ENCODE results near the gene SCAPER.

Gene SCAPER

GRCh38 chr15:76390571-76390970 is 514.6 kb downstream of the SCAPER start:
- DNase-seq: no peak

GRCh38 chr15:76386926-76387325 is 518.2 kb downstream of the SCAPER start:
- DNase-seq: no peak

DNA sequence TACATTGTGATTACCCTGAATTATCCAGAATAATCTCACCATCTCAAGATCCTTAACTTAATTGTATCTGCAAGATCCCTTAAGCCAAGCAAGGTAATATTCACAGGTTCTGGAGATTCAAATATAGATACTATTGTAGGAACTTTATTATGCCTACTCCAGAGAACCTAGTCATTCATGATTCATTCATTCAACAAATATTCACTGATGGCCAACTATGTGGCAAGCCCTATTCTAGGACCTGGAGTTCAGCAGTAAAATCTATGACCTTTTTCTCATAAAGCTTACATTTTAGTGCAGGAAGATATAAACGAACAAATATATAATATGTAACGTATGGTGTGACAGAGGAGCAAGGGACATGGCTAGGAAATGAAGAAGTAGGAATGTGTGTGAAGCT is 519.0 kb downstream of the SCAPER start:
- no peak for DNase-seq

DNA sequence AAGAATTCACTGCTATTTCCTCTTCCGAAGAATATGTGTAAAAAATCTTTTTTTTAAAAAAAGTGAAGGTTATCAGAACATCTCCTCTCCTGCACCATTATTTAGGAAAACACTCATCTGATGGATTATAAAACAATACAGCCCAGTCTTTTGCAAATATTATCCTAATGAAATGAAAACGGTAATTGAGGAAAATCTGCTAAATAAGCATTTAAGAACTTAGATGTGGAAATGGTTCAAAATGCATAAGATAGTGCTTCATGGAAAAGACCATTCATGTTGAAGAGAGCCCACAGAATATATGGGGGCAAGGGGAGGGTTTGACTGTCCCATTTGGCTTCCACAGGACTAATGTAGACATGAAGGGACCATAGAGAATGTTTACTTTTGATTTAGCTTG is 520.7 kb downstream of the SCAPER start:
- DNase-seq: no peak

DNA sequence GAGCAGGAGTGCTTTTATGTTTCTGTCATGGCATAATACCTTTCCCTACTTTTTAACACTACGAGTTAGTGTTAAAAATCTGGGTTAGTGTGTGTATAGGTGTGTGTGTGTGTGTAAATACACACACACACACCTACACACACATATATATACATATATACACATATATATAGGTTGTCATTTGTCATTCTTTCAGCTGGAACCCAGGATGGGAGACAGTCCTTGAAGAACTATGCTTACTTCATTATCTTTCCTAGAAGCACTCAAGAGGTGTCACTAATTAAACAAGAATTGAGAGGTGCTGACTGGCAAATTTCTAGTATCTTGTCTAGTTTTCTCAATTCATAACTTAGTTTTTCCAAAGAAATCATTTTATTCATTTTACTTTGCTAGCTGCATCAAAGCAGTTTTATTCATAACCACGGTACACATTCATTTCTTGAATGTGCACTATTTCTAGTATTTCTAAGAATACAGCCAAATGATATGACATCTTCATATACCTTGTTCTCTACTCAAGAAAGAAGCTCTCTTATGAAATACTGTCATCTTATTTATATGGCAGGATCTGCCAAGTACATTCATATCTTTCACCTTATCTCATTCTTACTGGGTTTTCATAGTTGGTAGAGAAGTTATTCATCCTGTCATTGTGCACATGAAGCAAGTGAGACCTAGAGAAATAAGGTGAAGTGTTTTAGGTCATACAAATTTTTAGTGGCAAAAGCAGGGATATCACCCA is 522.0 kb downstream of the SCAPER start:
- DNase-seq: no peak

DNA sequence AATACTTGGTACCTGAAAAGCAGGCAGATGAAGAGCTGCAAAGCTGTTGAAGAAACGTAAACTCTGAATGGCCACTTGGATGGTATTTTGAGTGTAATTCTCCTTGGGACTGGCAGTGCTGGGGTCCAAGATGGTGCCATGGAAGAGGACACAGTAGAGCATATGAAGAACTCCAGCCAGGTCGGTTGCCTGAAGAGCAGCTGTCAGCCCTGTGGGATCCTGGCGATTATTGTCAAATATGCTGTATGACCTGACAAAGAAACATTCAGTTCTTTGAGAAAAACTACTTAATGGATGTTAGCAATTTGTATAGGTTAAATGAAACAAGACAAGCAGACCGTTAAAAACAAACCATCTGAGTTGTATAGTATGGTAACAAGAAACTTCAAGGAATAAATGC is 523.8 kb downstream of the SCAPER start:
- no peak for DNase-seq

DNA sequence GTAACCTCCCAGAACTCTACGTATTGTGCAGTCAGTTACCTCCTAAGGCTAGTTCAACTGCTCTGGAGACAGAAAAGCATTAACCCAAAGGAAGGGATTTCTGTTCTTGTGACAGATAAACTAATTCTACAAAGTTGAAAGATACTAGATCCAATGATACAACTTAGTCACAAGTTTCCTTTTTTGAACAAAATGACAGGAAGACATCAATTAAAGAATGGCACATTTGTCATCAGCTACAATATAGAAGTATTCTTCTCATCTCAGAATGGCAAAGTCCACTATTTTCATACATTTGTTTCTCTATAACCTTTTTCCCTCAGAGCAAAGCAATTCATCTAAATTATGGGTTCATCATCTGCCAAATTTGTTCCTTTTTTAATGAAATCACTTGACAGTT is 524.9 kb downstream of the SCAPER start:
- no peak for DNase-seq

GRCh38 chr15:76378691-76379090 is 526.4 kb downstream of the SCAPER start:
- no peak for DNase-seq

GRCh38 chr15:76377751-76378150 is 527.4 kb downstream of the SCAPER start:
- no peak for DNase-seq

DNA sequence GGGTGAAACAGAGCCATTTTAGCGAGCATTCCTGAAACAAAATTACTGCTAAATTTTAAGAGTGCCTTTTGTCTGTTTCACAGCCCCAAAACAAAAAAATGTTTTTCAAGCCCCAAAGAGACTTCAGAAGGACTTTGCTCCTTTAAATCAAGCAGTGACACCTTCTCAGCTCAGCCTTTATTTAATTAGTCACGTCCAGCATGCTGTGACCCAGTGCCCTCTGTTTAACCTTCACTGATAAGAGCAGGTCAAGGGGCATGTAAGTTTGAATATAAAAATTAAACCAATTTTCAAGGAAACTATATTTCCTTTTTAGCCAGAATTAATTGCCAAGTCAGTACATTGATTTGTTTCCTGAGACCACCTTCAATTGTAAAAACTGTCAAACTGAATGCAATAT is 527.9 kb downstream of the SCAPER start:
- no peak for DNase-seq

DNA sequence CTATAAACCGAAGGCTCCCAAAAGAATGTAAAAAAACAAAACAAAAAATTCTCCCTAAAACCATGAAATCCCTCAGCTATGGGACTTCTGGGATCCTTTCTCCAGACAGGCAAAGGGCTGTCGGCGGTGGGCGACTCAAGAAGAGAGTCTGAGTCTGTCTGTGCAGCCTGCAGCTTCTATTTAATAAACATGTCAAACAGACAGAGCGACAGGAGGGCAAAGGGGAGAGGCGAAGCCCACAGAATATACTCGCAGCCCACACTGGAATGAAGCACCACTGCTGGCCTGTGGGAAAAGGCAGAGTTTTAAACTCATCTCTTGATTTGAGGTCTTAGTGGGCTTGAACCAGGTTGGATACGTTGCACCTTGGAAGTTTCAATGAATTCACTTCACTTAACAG is 528.3 kb downstream of the SCAPER start:
- no peak for DNase-seq

DNA sequence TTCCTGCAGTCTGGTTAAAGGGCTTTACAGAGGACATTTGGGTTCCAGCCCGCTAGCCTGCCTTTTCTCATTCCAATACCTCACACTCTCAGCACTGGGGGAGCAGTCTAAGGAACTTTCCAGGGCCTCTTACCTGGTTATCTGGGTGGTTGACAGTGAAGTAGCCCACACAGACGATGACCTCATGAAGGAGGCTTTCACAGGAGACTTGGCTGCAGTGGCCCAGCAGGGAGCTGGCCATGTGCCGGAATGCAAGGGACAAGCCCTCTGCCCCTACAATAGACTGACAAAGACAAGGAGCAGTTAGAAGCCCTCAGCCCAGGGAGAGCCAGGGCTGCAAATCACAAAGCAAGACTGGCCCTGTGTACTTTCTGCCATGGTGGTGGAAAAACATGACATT is 529.1 kb downstream of the SCAPER start:
- DNase-seq: no peak

DNA sequence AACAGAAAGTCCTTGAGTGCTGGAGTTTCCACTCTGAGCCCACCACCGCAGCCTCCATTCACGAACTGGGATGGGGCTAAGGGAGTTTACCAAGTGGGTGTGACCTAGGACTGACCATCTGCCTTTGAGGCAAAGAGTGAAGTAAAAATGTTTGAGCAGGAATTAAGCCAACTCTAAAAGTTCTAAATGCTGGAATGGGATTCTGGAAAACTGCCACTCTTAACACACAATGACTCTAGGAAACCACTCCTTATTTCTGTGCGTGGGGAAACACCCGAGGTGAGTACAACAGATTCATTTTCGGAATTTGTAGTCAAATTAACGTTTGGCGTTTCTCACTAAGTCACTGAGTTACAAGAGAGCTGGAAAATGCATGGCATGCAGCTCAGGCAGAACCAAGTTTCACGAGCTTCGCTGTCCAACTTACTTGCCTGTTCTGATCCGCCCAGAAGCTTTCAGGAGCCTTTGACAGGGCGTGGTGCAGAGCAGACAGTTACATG is 537.0 kb downstream of the SCAPER start:
- DNase-seq: no peak

GRCh38 chr15:76366714-76367113 is 538.4 kb downstream of the SCAPER start:
- DNase-seq: no peak

DNA sequence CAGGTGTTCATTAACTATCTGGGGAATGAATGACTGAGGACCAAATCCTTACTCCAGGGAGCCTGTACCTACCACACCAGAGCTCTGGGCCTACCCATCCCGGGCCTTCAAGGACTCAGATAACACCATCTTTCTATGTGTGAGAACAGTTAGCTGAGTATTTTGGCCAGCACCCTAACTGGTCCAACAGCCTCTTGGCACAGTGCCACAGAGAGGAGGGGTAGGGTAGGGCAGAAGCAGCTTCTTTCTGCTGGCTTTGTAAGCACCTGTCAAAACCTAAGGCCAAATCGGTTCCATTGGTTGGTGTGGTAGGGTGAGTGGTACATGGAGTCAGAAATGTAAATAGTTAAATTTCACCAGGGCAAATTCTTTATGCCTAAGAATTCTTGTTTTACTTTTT is 541.9 kb downstream of the SCAPER start:
- DNase-seq: no peak

- no peak for DNase-seq
Measured at GRCh38 chr15:76360416-76360815, 544.7 kb downstream of the SCAPER start.

GRCh38 chr15:76359152-76359551 is 546.0 kb downstream of the SCAPER start:
- DNase-seq: no peak

GRCh38 chr15:76358453-76358852 is 546.7 kb downstream of the SCAPER start:
- DNase-seq: no peak

- DNase-seq: no peak
Measured at GRCh38 chr15:76354823-76355440, 550.2 kb downstream of the SCAPER start.

- no peak for DNase-seq
Measured at GRCh38 chr15:76353903-76354302, 551.2 kb downstream of the SCAPER start.

- no peak for DNase-seq
Measured at GRCh38 chr15:76353023-76353577, 552.0 kb downstream of the SCAPER start.

- DNase-seq: no peak
Measured at GRCh38 chr15:76349301-76350070, 555.7 kb downstream of the SCAPER start.

DNA sequence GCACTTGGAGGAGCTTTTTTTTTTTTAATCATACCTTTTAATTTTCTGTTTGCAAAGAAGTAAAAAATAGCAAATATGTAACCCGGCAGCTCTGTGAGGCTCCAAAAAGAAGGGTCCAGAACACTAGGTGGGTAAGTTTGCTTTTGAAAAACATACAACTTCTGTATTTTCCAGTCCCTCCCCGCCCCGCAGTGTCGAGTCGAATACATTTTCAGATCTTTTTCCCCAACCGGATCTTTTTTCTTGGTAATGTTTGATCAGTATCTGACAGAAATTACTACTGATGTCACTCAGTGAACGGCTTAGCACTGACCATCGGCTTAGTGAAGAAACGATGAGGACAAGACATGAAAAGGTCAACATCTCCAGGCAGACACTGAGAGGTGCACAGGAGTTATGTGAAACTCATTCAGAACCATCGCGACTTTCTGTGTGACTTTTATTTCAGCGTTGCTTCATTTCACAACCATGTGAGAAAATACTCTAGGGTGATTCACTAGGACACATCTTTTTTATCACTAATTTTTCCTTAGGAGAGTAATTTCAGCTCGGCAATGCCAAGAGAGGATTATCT is 557.6 kb downstream of the SCAPER start:
- no peak for DNase-seq
